ENCODE results near the gene FXYD2. TPM values are rescaled to one million over a fixed set of nuclear protein-coding genes. Genes with fewer than 3 reads are reported as not detected.

The FXYD2 gene
- total and polyA plus RNA-seq, 2 of the 8 experiments (the other 6 are each of a cell fraction or from before 2014, with no cell fraction given), result 0.89 to 1.1 TPM

GRCh38 chr11:117872975-117873827 is 48.7 kb upstream of the FXYD2 start:
- Histone ChIP-seq H2BK120ac (replicated peaks; ENCODE audit: low read depth, low read length) (no peak overlapping the region), H2BK12ac (ENCODE audit: low read depth, low read length) (no peak overlapping the region), H3K27ac (ENCODE audit: low read depth, low read length) (no peak overlapping the region), H2BK5ac (ENCODE audit: low read depth, low read length) (no peak overlapping the region), H3K56ac (replicated peaks; ENCODE audit: insufficient read length, low read depth, low read length) (no peak overlapping the region), H4K5ac (ENCODE audit: insufficient read length, low read depth, low read length) (no peak overlapping the region), H3K4me1 (replicated peaks in 1 of 4; ENCODE audit: control insufficient read depth in 3 of 4, insufficient read depth in 4 of 4, low read length in 3 of 4) (peaks cover 12 to 45% (median 35%) of the 10 kb centered on the region in 4 experiments), H2BK15ac (ENCODE audit: low read length) (no peak overlapping the region), H4K91ac (replicated peaks; ENCODE audit: insufficient read length, low read length) (no peak overlapping the region), H3K36me3 (ENCODE audit: control insufficient read depth in 2 of 4, insufficient read depth in 4 of 4, low read length in 3 of 4) (no peaks in the 10 kb centered on the region), H4K20me1 (replicated peaks in 1 of 2; ENCODE audit: control insufficient read depth in 1 of 2, insufficient read depth in 2 of 2, low read length in 2 of 2) (peaks cover 8 to 12% of the 10 kb centered on the region in 2 experiments), H3K23ac (ENCODE audit: insufficient read length) (no peak overlapping the region), H3K79me1 (ENCODE audit: low read depth, low read length) (peaks cover 9% of the 10 kb centered on the region), H3K23me2 (ENCODE audit: low read depth, low read length) (peaks cover 25% of the 10 kb centered on the region), H3K9me3 (ENCODE audit: insufficient read depth in 2 of 2, low read depth in 1 of 2, low read length in 1 of 2) (no peaks in the 10 kb centered on the region), H2AFZ (ENCODE audit: low read length) (no peak overlapping the region), H3K27me3 (replicated peaks in 1 of 4; ENCODE audit: control insufficient read depth in 3 of 4, extremely low read depth in 1 of 4, insufficient read depth in 3 of 4, low read length in 3 of 4) (peaks cover 0 to 13% (median 12%) of the 10 kb centered on the region in 4 experiments; a peak in 4 of 7 replicates), H3K4ac (replicated peaks; ENCODE audit: insufficient read length, low read depth, low read length) (no peak overlapping the region), H3K79me2 (ENCODE audit: control insufficient read depth in 1 of 2, insufficient read depth in 2 of 2, low read length in 2 of 2) (peaks cover 0 to 41% of the 10 kb centered on the region in 2 experiments; a peak in 1 of 4 replicates), H3K14ac (ENCODE audit: insufficient read length) (no peak overlapping the region), H2AK5ac (ENCODE audit: low read depth, low read length) (no peak overlapping the region), H3K18ac (ENCODE audit: extremely low read depth, low read length) (no peak overlapping the region), H3K9ac (replicated peaks in 1 of 4; ENCODE audit: extremely low read depth in 1 of 4, low read depth in 3 of 4, low read length in 3 of 4) (no peak overlapping the region), H2BK20ac (ENCODE audit: low read length) (no peak overlapping the region), H3K4me3 (ENCODE audit: extremely low read depth in 1 of 4, insufficient read depth in 2 of 4, low read depth in 3 of 4, low read length in 4 of 4) (no peak overlapping the region), H4K8ac (ENCODE audit: extremely low read depth, insufficient read depth, low read length) (no peak overlapping the region), H3K4me2 (ENCODE audit: insufficient read depth in 1 of 2, low read depth in 2 of 2, low read length in 2 of 2) (no peak overlapping the region; a peak in 1 of 4 replicates)
- ChIA-PET POLR2A (ENCODE audit: partially characterized antibody) (interaction anchor here (1.3 kb wide), 1 partner anchor 11 kb away, joined by 3 read pairs; no protein-coding TSS in a partner anchor), CTCF (ENCODE audit: partially characterized antibody) (interaction anchor here (1.1 to 1.5 kb wide), 2 partner anchors 12 to 74 kb away, joined by 4 to 6 read pairs; no protein-coding TSS in a partner anchor)
- WGBS, 2 experiments (ENCODE audit: extremely low coverage in 1 of 2, insufficient coverage in 1 of 2, insufficient read length in 1 of 2, insufficient replicate concordance in 2 of 2, low coverage in 1 of 2, low lambda C conversion rate in 2 of 2, missing lambda C conversion rate in 1 of 2), result 90% methylated on average over 15 of the region's 15 CpGs; no CpG with 5 or more reads in 1 of the 2 experiments
- DNase-seq (ENCODE audit: low read depth in 1 of 2, low spot score in 2 of 2) (peak in 1 of 2 experiments; percentile 22), FAIRE-seq (no peak)
- TF ChIP-seq TAF1 (IDR thresholded peaks at IDR 0.05; ENCODE audit: low read depth, low read length), result no peak
- TF ChIP-seq EZH2 (IDR thresholded peaks at IDR 0.05; ENCODE audit: low read depth, low read length, severe bottlenecking), result no peak
- TF ChIP-seq USF2 (IDR thresholded peaks at IDR 0.05; ENCODE audit: low read length), result no peak
- TF ChIP-seq TAF7 (optimal IDR thresholded peaks at IDR 0.05; ENCODE audit: borderline replicate concordance, low read depth, low read length), result no peak
- no peak for TF ChIP-seq CHD2 (IDR thresholded peaks at IDR 0.05; ENCODE audit: low read length)
